CD4-positive, alpha-beta memory T cell (primary cell): ENCODE data around the gene PROX2. TPM values are rescaled to one million over a fixed set of nuclear protein-coding genes. Genes with fewer than 3 reads are reported as not detected.

Experiments used
- CTCF ChIA-PET: fragments of 350-600 bp; sonication (Branson Sonifier 250); formaldehyde crosslinking; loops from one replicate; lab custom pipeline; 2021; ENCODE audit warnings: inconsistent platforms; ENCODE audit not compliant: partially characterized antibody; lab: Charles Lee
- POLR2A ChIA-PET: fragments of 350-600 bp; sonication (Branson Sonifier 250); formaldehyde crosslinking; loops from one replicate; lab custom pipeline; 2021; ENCODE audit not compliant: partially characterized antibody; lab: Charles Lee
- DNase-seq, 5 donors: peaks; one replicate each; pipeline versions ENCODE4 v3.0.0 to v3.0.0-alpha.2; 2020 to 2022; ENCODE audit warnings: mixed read lengths in 1 of 5
- H3K27ac ChIP-seq: one replicate; pipeline ENCODE4 v1.7.0; 2013; ENCODE audit warnings: low read depth, low read length
- H3K27me3 ChIP-seq: 2 replicates; pipeline ENCODE4 v1.7.0; 2013; ENCODE audit warnings: mild to moderate bottlenecking, low read length, moderate library complexity; ENCODE audit not compliant: insufficient read depth
- H3K36me3 ChIP-seq: 2 replicates; pipeline ENCODE4 v1.7.0; 2013; ENCODE audit warnings: mild to moderate bottlenecking, low read length, moderate library complexity; ENCODE audit not compliant: insufficient read depth
- H3K4me1 ChIP-seq: 2 replicates; pipeline ENCODE4 v1.7.0; 2013; ENCODE audit warnings: mild to moderate bottlenecking, low read length, moderate library complexity; ENCODE audit not compliant: insufficient read depth
- H3K4me3 ChIP-seq, 2 donors: one replicate each; pipeline ENCODE4 v1.7.0; 2013; ENCODE audit warnings: low read length in 2 of 2, mild to moderate bottlenecking in 1 of 2
- H3K9me3 ChIP-seq, 2 donors: one replicate each; pipeline ENCODE4 v1.7.0; 2013; ENCODE audit warnings: low read length in 2 of 2, control low read depth in 1 of 2; ENCODE audit not compliant: control insufficient read depth in 1 of 2
- H3K27ac Mint-ChIP-seq, 7 donors: one replicate each; pipeline ENCODE4 v1.8.0; 2020 to 2021; ENCODE audit warnings: mixed read lengths in 7 of 7, mild to moderate bottlenecking in 6 of 7, inconsistent platforms in 3 of 7, moderate library complexity in 3 of 7
- H3K27me3 Mint-ChIP-seq, 2 donors: one replicate each; pipeline ENCODE4 v1.8.0; 2020 to 2021; ENCODE audit warnings: mixed read lengths in 2 of 2
- H3K36me3 Mint-ChIP-seq, 2 donors: one replicate each; pipeline ENCODE4 v1.8.0; 2020 to 2021; ENCODE audit warnings: mixed read lengths in 2 of 2, inconsistent platforms in 1 of 2, mild to moderate bottlenecking in 1 of 2
- H3K4me1 Mint-ChIP-seq, 4 donors: one replicate each; pipeline ENCODE4 v1.8.0; 2020 to 2021; ENCODE audit warnings: mixed read lengths in 4 of 4, mild to moderate bottlenecking in 1 of 4
- H3K4me3 Mint-ChIP-seq, 8 donors: one replicate each; pipeline ENCODE4 v1.8.0; 2020 to 2021; ENCODE audit warnings: mixed read lengths in 8 of 8, mild to moderate bottlenecking in 7 of 8, moderate library complexity in 6 of 8, inconsistent platforms in 3 of 8
- H3K9me3 Mint-ChIP-seq, 8 donors: one replicate each; pipeline ENCODE4 v1.8.0; 2020 to 2021; ENCODE audit warnings: mixed read lengths in 8 of 8, mild to moderate bottlenecking in 5 of 8, inconsistent platforms in 3 of 8, moderate library complexity in 1 of 8
- intact Hi-C: fragments of 100-400 bp; cut with micrococcal nuclease; formaldehyde crosslinking; loops from one replicate; pipeline ENCODE4 v1.15.1; 2023
- polyA plus RNA-seq, 2 donors: library from polyadenylated mRNA; unstranded; fragments of 300-500 nt; fragmentation: Illumina TruSeq; gene quantifications; one replicate each; pipeline ENCODE4 v1.2.3, GENCODE V29; 2021
- total RNA-seq, 2 experiments: library from RNA; stranded (reverse); gene quantifications; one replicate each; pipeline ENCODE4 v1.2.3, GENCODE V29; 2021

Gene PROX2
- total and polyA plus RNA-seq, 4 experiments from 2014 or later = 0.05 TPM; not detected in 3

GRCh38 chr14:74902941-74903705 lies 27.2 kb upstream of the PROX2 start:
- H3K4me1 ChIP-seq = peaks cover 4% of the 10 kb centered on the region
- Mint-ChIP-seq H3K9me3 (peaks cover 0 to 4% (median 0%) of the 10 kb centered on the region in 8 donors), H3K27me3 (no peaks in the 10 kb centered on the region), H3K4me3 (no peak overlapping the region), H3K4me1 (peaks cover 0 to 15% (median 7%) of the 10 kb centered on the region in 4 donors), H3K27ac (peak overlapping the region in 3 of 7 donors; percentile 35 to 84 (median 72)), H3K36me3 (peaks cover 48 to 72% of the 10 kb centered on the region in 2 donors)
- no peak overlapping the region for H3K4me3 ChIP-seq
- intact Hi-C loops = no loop called here
- ChIA-PET POLR2A (no interaction called here), CTCF (interaction anchor here (0.6 to 15.6 kb wide), 3 partner anchors 10 to 392 kb away, joined by 3 to 677 read pairs (median 5); no protein-coding TSS in a partner anchor)
- no peaks in the 10 kb centered on the region for H3K27me3 ChIP-seq
- no peak for DNase-seq
- H3K9me3 ChIP-seq = no peaks in the 10 kb centered on the region
- H3K27ac ChIP-seq = no peak overlapping the region
- peaks cover 51% of the 10 kb centered on the region for H3K36me3 ChIP-seq

- no peak overlapping the region for H3K4me3 ChIP-seq
- no peaks in the 10 kb centered on the region for H3K27me3 Mint-ChIP-seq
- intact Hi-C loops = no loop called here
- H3K36me3 Mint-ChIP-seq = peaks cover 73 to 95% of the 10 kb centered on the region in 2 donors
- peak overlapping the region in 2 of 7 donors; percentile 23 to 75 for H3K27ac Mint-ChIP-seq
- peaks cover 87% of the 10 kb centered on the region for H3K36me3 ChIP-seq
- no peak overlapping the region for H3K27ac ChIP-seq
- ChIA-PET POLR2A (interaction anchor here (2.0 kb wide), 1 partner anchor 16 kb away, joined by 9 read pairs; no protein-coding TSS in a partner anchor), CTCF (interaction anchor here (1.2 to 15.6 kb wide), 2 partner anchors 19 to 40 kb away, joined by 3 to 677 read pairs; no protein-coding TSS in a partner anchor)
- H3K4me1 Mint-ChIP-seq = peaks cover 0 to 3% (median 0%) of the 10 kb centered on the region in 4 donors
- H3K9me3 ChIP-seq = no peaks in the 10 kb centered on the region
- H3K4me3 Mint-ChIP-seq = no peak overlapping the region
- H3K27me3 ChIP-seq = no peaks in the 10 kb centered on the region
- no peaks in the 10 kb centered on the region for H3K9me3 Mint-ChIP-seq
- no peak for DNase-seq
- no peaks in the 10 kb centered on the region for H3K4me1 ChIP-seq
Measured at GRCh38 chr14:74898694-74899093, 22.7 kb upstream of the PROX2 start.

GRCh38 chr14:74898083-74898482 lies 22.1 kb upstream of the PROX2 start:
- Histone ChIP-seq H3K27me3 (no peaks in the 10 kb centered on the region), H3K36me3 (peaks cover 91% of the 10 kb centered on the region), H3K9me3 (no peaks in the 10 kb centered on the region), H3K4me1 (no peaks in the 10 kb centered on the region), H3K27ac (no peak overlapping the region), H3K4me3 (no peak overlapping the region)
- peak overlapping the region in 4 of 7 donors; percentile 7 to 72 (median 18) for H3K27ac Mint-ChIP-seq
- H3K36me3 Mint-ChIP-seq = peaks cover 74 to 96% of the 10 kb centered on the region in 2 donors
- H3K4me1 Mint-ChIP-seq = peaks cover 0 to 3% (median 0%) of the 10 kb centered on the region in 4 donors
- H3K9me3 Mint-ChIP-seq = no peaks in the 10 kb centered on the region
- no peak overlapping the region for H3K4me3 Mint-ChIP-seq
- ChIA-PET CTCF (interaction anchor here (1.2 to 15.6 kb wide), 3 partner anchors 9 to 39 kb away, joined by 3 to 677 read pairs (median 64); no protein-coding TSS in a partner anchor), POLR2A (interaction anchor here (2.0 kb wide), 1 partner anchor 15 kb away, joined by 9 read pairs; no protein-coding TSS in a partner anchor)
- no peak for DNase-seq
- no peaks in the 10 kb centered on the region for H3K27me3 Mint-ChIP-seq
- intact Hi-C loops = no loop called here

- H3K27ac Mint-ChIP-seq = peak overlapping the region in 3 of 7 donors; percentile 26 to 72 (median 69)
- no peak for DNase-seq
- peaks cover 74 to 96% of the 10 kb centered on the region in 2 donors for H3K36me3 Mint-ChIP-seq
- CTCF ChIA-PET = interaction anchor here (1.2 to 15.6 kb wide), 3 partner anchors 9 to 39 kb away, joined by 3 to 677 read pairs (median 64); no protein-coding TSS in a partner anchor
- no peaks in the 10 kb centered on the region for H3K27me3 Mint-ChIP-seq
- H3K4me1 Mint-ChIP-seq = peaks cover 0 to 3% (median 0%) of the 10 kb centered on the region in 4 donors
- intact Hi-C loops = no loop called here
- no peak overlapping the region for H3K4me3 Mint-ChIP-seq
- no peak overlapping the region for H3K27ac ChIP-seq
- no peaks in the 10 kb centered on the region for H3K27me3 ChIP-seq
- POLR2A ChIA-PET = interaction anchor here (1.1 to 2.0 kb wide), 2 partner anchors 15 to 37 kb away, joined by 3 to 9 read pairs; no protein-coding TSS in a partner anchor
- H3K36me3 ChIP-seq = peaks cover 91% of the 10 kb centered on the region
- no peaks in the 10 kb centered on the region for H3K4me1 ChIP-seq
- no peaks in the 10 kb centered on the region for H3K9me3 ChIP-seq
- no peak overlapping the region for H3K4me3 ChIP-seq
- H3K9me3 Mint-ChIP-seq = no peaks in the 10 kb centered on the region
Measured at GRCh38 chr14:74897642-74898041, 21.7 kb upstream of the PROX2 start.

GRCh38 chr14:74896400-74896799 lies 20.5 kb upstream of the PROX2 start:
- ChIA-PET POLR2A (interaction anchor here (0.7 to 1.1 kb wide), 2 partner anchors 33 to 36 kb away, joined by 3 read pairs; no protein-coding TSS in a partner anchor), CTCF (interaction anchor here (6.2 to 15.6 kb wide), 2 partner anchors 10 to 38 kb away, joined by 64 to 677 read pairs; no protein-coding TSS in a partner anchor)
- H3K27ac Mint-ChIP-seq = peak overlapping the region in 2 of 7 donors; percentile 18 to 25
- no peaks in the 10 kb centered on the region for H3K27me3 Mint-ChIP-seq
- H3K4me1 Mint-ChIP-seq = peaks cover 0 to 5% (median 1%) of the 10 kb centered on the region in 4 donors
- H3K9me3 Mint-ChIP-seq = no peaks in the 10 kb centered on the region
- intact Hi-C loops = no loop called here
- Histone ChIP-seq H3K4me1 (no peaks in the 10 kb centered on the region), H3K4me3 (no peak overlapping the region), H3K36me3 (peaks cover 91% of the 10 kb centered on the region), H3K27me3 (no peaks in the 10 kb centered on the region), H3K9me3 (no peaks in the 10 kb centered on the region), H3K27ac (no peak overlapping the region)
- H3K36me3 Mint-ChIP-seq = peaks cover 69 to 97% of the 10 kb centered on the region in 2 donors
- no peak overlapping the region for H3K4me3 Mint-ChIP-seq
- no peak for DNase-seq

- no peak overlapping the region for H3K27ac ChIP-seq
- H3K4me3 Mint-ChIP-seq = no peak overlapping the region
- CTCF ChIA-PET = interaction anchor here (0.8 to 8.6 kb wide), 8 partner anchors 10 to 321 kb away, joined by 3 to 90 read pairs (median 7); no protein-coding TSS in a partner anchor
Measured at GRCh38 chr14:74893614-74894091, 17.7 kb upstream of the PROX2 start.

More at GRCh38 chr14:74893614-74894091, 17.7 kb upstream of the PROX2 start:
- peaks cover 60 to 92% of the 10 kb centered on the region in 2 donors for H3K36me3 Mint-ChIP-seq
- peaks cover 4 to 10% (median 9%) of the 10 kb centered on the region in 4 donors for H3K4me1 Mint-ChIP-seq
- Histone ChIP-seq H3K36me3 (peaks cover 83% of the 10 kb centered on the region), H3K9me3 (no peaks in the 10 kb centered on the region), H3K4me3 (no peak overlapping the region), H3K27me3 (no peaks in the 10 kb centered on the region), H3K4me1 (peaks cover 2% of the 10 kb centered on the region)
- no peaks in the 10 kb centered on the region for H3K9me3 Mint-ChIP-seq
- H3K27ac Mint-ChIP-seq = peak overlapping the region in 4 of 7 donors; percentile 4 to 51 (median 36)
- intact Hi-C loops = no loop called here
- H3K27me3 Mint-ChIP-seq = no peaks in the 10 kb centered on the region
- no peak for DNase-seq
- POLR2A ChIA-PET = interaction anchor here (2.6 kb wide), 1 partner anchor 11 kb away, joined by 20 read pairs; the partner anchor contains the start of gene DLST
